Measurements from ENCODE around the gene OSBPL6. TPM values are rescaled to one million over a fixed set of nuclear protein-coding genes. Genes with fewer than 3 reads are reported as not detected.

OSBPL6 gene
- total RNA-seq, 1 experiment from 2014 or later, result 4.6 TPM

DNA sequence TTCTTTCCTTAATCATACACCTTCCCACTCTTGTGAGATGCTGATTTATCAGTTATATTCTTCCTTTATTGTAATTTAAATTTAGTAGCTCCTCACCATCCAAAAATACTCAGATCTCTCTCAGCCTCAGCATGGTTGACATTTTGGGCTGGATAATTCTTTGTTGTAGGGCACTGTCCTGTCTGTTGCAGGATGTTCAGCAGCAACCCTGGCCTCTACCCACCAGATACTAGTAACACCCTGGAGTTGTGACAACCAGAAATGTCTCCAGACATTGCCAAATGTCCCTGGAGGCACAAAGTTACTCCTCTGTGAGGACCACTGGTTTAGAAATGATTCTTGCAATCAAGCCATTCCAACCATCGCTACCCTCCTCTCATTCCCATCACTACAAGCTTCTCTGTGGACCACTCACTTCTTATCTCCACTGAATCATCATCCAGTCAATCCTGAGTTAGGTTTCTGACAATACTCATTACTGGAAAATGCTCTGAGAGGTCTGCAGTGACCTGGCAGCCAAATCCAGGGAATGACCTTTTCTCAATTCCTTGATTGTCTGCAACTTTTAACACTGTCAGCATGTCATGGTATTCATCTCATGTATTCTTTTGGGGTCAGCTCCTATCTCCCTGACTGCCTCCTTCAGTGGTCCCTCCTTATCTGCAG is 43.3 kb downstream of the OSBPL6 start:
- no peak overlapping the region for H4K5ac ChIP-seq (ENCODE audit: insufficient read length, low read depth, low read length)
- H3K27me3 ChIP-seq (ENCODE audit: insufficient read depth, low read length), result no peaks in the 10 kb centered on the region
- H3K14ac ChIP-seq (ENCODE audit: insufficient read depth, low read length), result no peak overlapping the region
- H3K27me3 Mint-ChIP-seq (ENCODE audit: low read depth), result no peaks in the 10 kb centered on the region
- H3K4me1 Mint-ChIP-seq, result peaks cover 2 to 5% of the 10 kb centered on the region in 2 experiments
- H3K18ac ChIP-seq (ENCODE audit: insufficient read length, low read depth, low read length), result no peak overlapping the region
- no peak overlapping the region for H3K23ac ChIP-seq (ENCODE audit: insufficient read length, low read depth, low read length)
- no CpG with 5 or more reads among the region's 1 CpG for whole genome bisulfite sequencing (ENCODE audit: extremely low coverage, insufficient read length, low lambda C conversion rate)
- no peak overlapping the region for H4K91ac ChIP-seq (ENCODE audit: insufficient read length, low read depth, low read length)
- H3K9me3 ChIP-seq (ENCODE audit: control insufficient read depth, low read depth, low read length), result no peaks in the 10 kb centered on the region
- no peak overlapping the region for H3K4ac ChIP-seq (ENCODE audit: low read depth, low read length)
- H4K8ac ChIP-seq (replicated peaks; ENCODE audit: insufficient read length, low read depth, low read length), result no peak overlapping the region
- no peak overlapping the region for H3K56ac ChIP-seq (ENCODE audit: insufficient read length, low read depth, low read length)
- TF ChIP-seq, protein P1, sequence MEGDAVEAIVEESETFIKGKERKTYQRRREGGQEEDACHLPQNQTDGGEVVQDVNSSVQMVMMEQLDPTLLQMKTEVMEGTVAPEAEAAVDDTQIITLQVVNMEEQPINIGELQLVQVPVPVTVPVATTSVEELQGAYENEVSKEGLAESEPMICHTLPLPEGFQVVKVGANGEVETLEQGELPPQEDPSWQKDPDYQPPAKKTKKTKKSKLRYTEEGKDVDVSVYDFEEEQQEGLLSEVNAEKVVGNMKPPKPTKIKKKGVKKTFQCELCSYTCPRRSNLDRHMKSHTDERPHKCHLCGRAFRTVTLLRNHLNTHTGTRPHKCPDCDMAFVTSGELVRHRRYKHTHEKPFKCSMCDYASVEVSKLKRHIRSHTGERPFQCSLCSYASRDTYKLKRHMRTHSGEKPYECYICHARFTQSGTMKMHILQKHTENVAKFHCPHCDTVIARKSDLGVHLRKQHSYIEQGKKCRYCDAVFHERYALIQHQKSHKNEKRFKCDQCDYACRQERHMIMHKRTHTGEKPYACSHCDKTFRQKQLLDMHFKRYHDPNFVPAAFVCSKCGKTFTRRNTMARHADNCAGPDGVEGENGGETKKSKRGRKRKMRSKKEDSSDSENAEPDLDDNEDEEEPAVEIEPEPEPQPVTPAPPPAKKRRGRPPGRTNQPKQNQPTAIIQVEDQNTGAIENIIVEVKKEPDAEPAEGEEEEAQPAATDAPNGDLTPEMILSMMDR (conservative IDR thresholded peaks at IDR 0.05), result no peak
- no peak overlapping the region for H2BK20ac ChIP-seq (ENCODE audit: low read depth, low read length, poor library complexity, severe bottlenecking)
- H4K20me1 ChIP-seq (ENCODE audit: control insufficient read depth, insufficient read depth, insufficient read length), result no peaks in the 10 kb centered on the region
- H3K79me1 ChIP-seq (ENCODE audit: insufficient read depth, low read depth, low read length, poor library complexity, severe bottlenecking), result no peaks in the 10 kb centered on the region
- no peak overlapping the region for H2BK15ac ChIP-seq (ENCODE audit: low read depth, low read length)
- no peak overlapping the region for H2BK12ac ChIP-seq (ENCODE audit: insufficient read length, low read depth, low read length)
- H3T11ph ChIP-seq (ENCODE audit: low read length), result no peak overlapping the region
- H3K4me2 ChIP-seq (ENCODE audit: insufficient read depth, insufficient read length, low read length), result no peak overlapping the region
- H3K79me2 ChIP-seq (ENCODE audit: insufficient read depth, low read length), result no peaks in the 10 kb centered on the region
- no peaks in the 10 kb centered on the region for H3K9me3 Mint-ChIP-seq
- DNase-seq, result no peak
- H3K36me3 Mint-ChIP-seq (ENCODE audit: insufficient read depth in 1 of 3, low read depth in 3 of 3), result no peaks in the 10 kb centered on the region
- H2AK5ac ChIP-seq (ENCODE audit: insufficient read length, low read length), result no peak overlapping the region
- no peak overlapping the region for H3K27ac ChIP-seq (ENCODE audit: insufficient read length, low read depth, low read length)
- no peak overlapping the region for H3K4me3 Mint-ChIP-seq
- no peak overlapping the region for H2AFZ ChIP-seq (ENCODE audit: low read length)
- no peaks in the 10 kb centered on the region for H3K23me2 ChIP-seq (ENCODE audit: insufficient read length, low read depth, low read length, poor library complexity, severe bottlenecking)
- no peak overlapping the region for H3K27ac Mint-ChIP-seq
- H3K9ac ChIP-seq (ENCODE audit: extremely low read depth, insufficient read length, low read length), result no peak overlapping the region
- H2BK120ac ChIP-seq (ENCODE audit: low read depth, low read length, poor library complexity, severe bottlenecking), result no peak overlapping the region
- H2BK5ac ChIP-seq (ENCODE audit: insufficient read length, low read length), result no peak overlapping the region
- H3K4me1 ChIP-seq (ENCODE audit: insufficient read depth, low read length), result no peaks in the 10 kb centered on the region

All from H9 (cell line).